ENCODE measurements around the gene POMGNT2. TPM values are rescaled to one million over a fixed set of nuclear protein-coding genes. Genes with fewer than 3 reads are reported as not detected.

Gene POMGNT2
- total and polyA plus RNA-seq, 2 of the 8 experiments (the other 6 are each of a cell fraction or from before 2014, with no cell fraction given): 13.6 to 35.7 TPM

GRCh38 chr3:43095370-43095769, 10.5 kb downstream of the POMGNT2 start (continued):
- TF ChIP-seq CTBP2 (IDR thresholded peaks at IDR 0.05; ENCODE audit: borderline replicate concordance, insufficient read depth, insufficient read length, low read length): no peak
